ENCODE data around the gene LRRC4C. TPM values are rescaled to one million over a fixed set of nuclear protein-coding genes. Genes with fewer than 3 reads are reported as not detected.

LRRC4C gene
- total RNA-seq, 2 experiments from 2014 or later: not detected

DNA sequence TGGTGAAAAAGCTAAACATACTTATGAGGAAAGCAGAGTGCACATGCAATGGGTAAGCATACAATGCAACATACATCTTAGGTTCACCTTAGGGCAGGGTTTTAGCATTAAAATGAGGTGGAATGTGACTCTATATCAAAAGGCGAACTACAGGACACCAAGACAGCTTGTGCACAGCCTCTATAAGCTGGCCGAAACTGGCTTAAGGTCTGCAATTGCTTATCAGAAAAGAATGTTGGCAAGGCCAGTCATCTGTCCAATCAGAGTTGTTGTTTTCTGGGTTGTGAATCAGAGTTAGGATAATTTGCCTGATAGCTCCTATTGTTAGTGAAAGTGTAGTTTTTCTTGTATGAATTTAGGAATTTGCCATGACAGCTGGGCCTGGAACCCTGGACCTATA lies 76.5 kb downstream of the LRRC4C start:
- intact Hi-C loops (cut with DNase I, micrococcal nuclease): no loop called here
- no peaks in the 10 kb centered on the region for H3K36me3 Mint-ChIP-seq (ENCODE audit: low read depth)
- Histone ChIP-seq H3K27me3 (ENCODE audit: control insufficient read depth in 1 of 2, insufficient read depth in 2 of 2, low read length in 2 of 2) (no peaks in the 10 kb centered on the region), H3K4me3 (ENCODE audit: low read length) (no peak overlapping the region), H3K9me3 (ENCODE audit: control insufficient read depth in 1 of 2, insufficient read depth in 1 of 2, low read length in 2 of 2) (no peaks in the 10 kb centered on the region), H3K36me3 (ENCODE audit: insufficient read depth, low read length) (no peaks in the 10 kb centered on the region), H3K4me1 (ENCODE audit: insufficient read depth, low read length) (no peaks in the 10 kb centered on the region), H3K27ac (ENCODE audit: low read depth in 1 of 2, low read length in 2 of 2) (no peak overlapping the region)
- ChIA-PET CTCF (no interaction called here), POLR2A (no interaction called here)
- ATAC-seq (ENCODE audit: poor library complexity) (no peak), DNase-seq (no peak)
- TF ChIP-seq, protein P1, sequence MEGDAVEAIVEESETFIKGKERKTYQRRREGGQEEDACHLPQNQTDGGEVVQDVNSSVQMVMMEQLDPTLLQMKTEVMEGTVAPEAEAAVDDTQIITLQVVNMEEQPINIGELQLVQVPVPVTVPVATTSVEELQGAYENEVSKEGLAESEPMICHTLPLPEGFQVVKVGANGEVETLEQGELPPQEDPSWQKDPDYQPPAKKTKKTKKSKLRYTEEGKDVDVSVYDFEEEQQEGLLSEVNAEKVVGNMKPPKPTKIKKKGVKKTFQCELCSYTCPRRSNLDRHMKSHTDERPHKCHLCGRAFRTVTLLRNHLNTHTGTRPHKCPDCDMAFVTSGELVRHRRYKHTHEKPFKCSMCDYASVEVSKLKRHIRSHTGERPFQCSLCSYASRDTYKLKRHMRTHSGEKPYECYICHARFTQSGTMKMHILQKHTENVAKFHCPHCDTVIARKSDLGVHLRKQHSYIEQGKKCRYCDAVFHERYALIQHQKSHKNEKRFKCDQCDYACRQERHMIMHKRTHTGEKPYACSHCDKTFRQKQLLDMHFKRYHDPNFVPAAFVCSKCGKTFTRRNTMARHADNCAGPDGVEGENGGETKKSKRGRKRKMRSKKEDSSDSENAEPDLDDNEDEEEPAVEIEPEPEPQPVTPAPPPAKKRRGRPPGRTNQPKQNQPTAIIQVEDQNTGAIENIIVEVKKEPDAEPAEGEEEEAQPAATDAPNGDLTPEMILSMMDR (IDR thresholded peaks at IDR 0.05): no peak
- peaks cover 9% of the 10 kb centered on the region for H3K9me3 Mint-ChIP-seq
- no peaks in the 10 kb centered on the region for H3K4me1 Mint-ChIP-seq (ENCODE audit: low read depth)
- H3K27me3 Mint-ChIP-seq: no peaks in the 10 kb centered on the region
- H3K4me3 Mint-ChIP-seq: no peak overlapping the region
- H3K27ac Mint-ChIP-seq: no peak overlapping the region

- no peaks in the 10 kb centered on the region for H3K36me3 Mint-ChIP-seq (ENCODE audit: low read depth)
- Histone ChIP-seq H3K27ac (ENCODE audit: low read depth in 1 of 2, low read length in 2 of 2) (no peak overlapping the region), H3K4me3 (ENCODE audit: low read length) (no peak overlapping the region), H3K27me3 (ENCODE audit: control insufficient read depth in 1 of 2, insufficient read depth in 2 of 2, low read length in 2 of 2) (no peaks in the 10 kb centered on the region), H3K36me3 (ENCODE audit: insufficient read depth, low read length) (no peaks in the 10 kb centered on the region), H3K9me3 (ENCODE audit: control insufficient read depth in 1 of 2, insufficient read depth in 1 of 2, low read length in 2 of 2) (no peaks in the 10 kb centered on the region), H3K4me1 (ENCODE audit: insufficient read depth, low read length) (no peaks in the 10 kb centered on the region)
- DNase-seq (no peak), ATAC-seq (ENCODE audit: poor library complexity) (no peak)
- TF ChIP-seq, protein P1 (IDR thresholded peaks at IDR 0.05): no peak
- no peak overlapping the region for H3K27ac Mint-ChIP-seq
- POLR2A ChIA-PET: no interaction called here
- H3K4me1 Mint-ChIP-seq (ENCODE audit: low read depth): no peaks in the 10 kb centered on the region
- intact Hi-C loops (cut with DNase I, micrococcal nuclease): no loop called here
- CTCF ChIA-PET: no interaction called here
- H3K27me3 Mint-ChIP-seq: no peaks in the 10 kb centered on the region
- no peak overlapping the region for H3K4me3 Mint-ChIP-seq
- peaks cover 9% of the 10 kb centered on the region for H3K9me3 Mint-ChIP-seq
These were observed 80.4 kb downstream of the LRRC4C start for GRCh38 chr11:41379084-41379483.

- H3K9me3 Mint-ChIP-seq: peaks cover 12% of the 10 kb centered on the region
- intact Hi-C loops (cut with DNase I, micrococcal nuclease): no loop called here
- no peaks in the 10 kb centered on the region for H3K4me1 Mint-ChIP-seq (ENCODE audit: low read depth)
- no peak overlapping the region for H3K27ac Mint-ChIP-seq
- ChIA-PET POLR2A (no interaction called here), CTCF (no interaction called here)
- no peak overlapping the region for H3K4me3 Mint-ChIP-seq
- no peaks in the 10 kb centered on the region for H3K36me3 Mint-ChIP-seq (ENCODE audit: low read depth)
- Histone ChIP-seq H3K9me3 (ENCODE audit: control insufficient read depth in 1 of 2, insufficient read depth in 1 of 2, low read length in 2 of 2) (no peaks in the 10 kb centered on the region), H3K36me3 (ENCODE audit: insufficient read depth, low read length) (no peaks in the 10 kb centered on the region), H3K27ac (ENCODE audit: low read depth in 1 of 2, low read length in 2 of 2) (no peak overlapping the region), H3K4me1 (ENCODE audit: insufficient read depth, low read length) (no peaks in the 10 kb centered on the region), H3K4me3 (ENCODE audit: low read length) (no peak overlapping the region), H3K27me3 (ENCODE audit: control insufficient read depth in 1 of 2, insufficient read depth in 2 of 2, low read length in 2 of 2) (no peaks in the 10 kb centered on the region)
- ATAC-seq (ENCODE audit: poor library complexity): no peak
- H3K27me3 Mint-ChIP-seq: no peaks in the 10 kb centered on the region
- TF ChIP-seq, protein P1 (IDR thresholded peaks at IDR 0.05): no peak
- DNase-seq: no peak
These were observed 81.6 kb downstream of the LRRC4C start for GRCh38 chr11:41377709-41378394.

All from CD4-positive, alpha-beta T cell (primary cell).